ENCODE results near the gene PNMT.

GRCh38 chr17:39702901-39703893 is 34.9 kb downstream of the PNMT start:
- TF ChIP-seq CTCF (conservative IDR thresholded peaks at IDR 0.05; ENCODE audit: low read depth in 2 of 2), result no peak
- TF ChIP-seq EZH2 (IDR thresholded peaks at IDR 0.05; ENCODE audit: low read depth, unreplicated experiment), result no peak
- no peak for TF ChIP-seq JUNB (IDR thresholded peaks at IDR 0.05; ENCODE audit: unreplicated experiment)
- TF ChIP-seq POLR2AphosphoS5 (IDR thresholded peaks at IDR 0.05; ENCODE audit: low read depth), result no peak
